ENCODE data around the gene HPSE. TPM values are rescaled to one million over a fixed set of nuclear protein-coding genes. Genes with fewer than 3 reads are reported as not detected.
A peak's percentile ranks its signal among the peaks of the same experiment; 100 is the strongest.

HPSE gene
- total RNA-seq, 1 experiment from 2014 or later, result 12.6 TPM

DNA sequence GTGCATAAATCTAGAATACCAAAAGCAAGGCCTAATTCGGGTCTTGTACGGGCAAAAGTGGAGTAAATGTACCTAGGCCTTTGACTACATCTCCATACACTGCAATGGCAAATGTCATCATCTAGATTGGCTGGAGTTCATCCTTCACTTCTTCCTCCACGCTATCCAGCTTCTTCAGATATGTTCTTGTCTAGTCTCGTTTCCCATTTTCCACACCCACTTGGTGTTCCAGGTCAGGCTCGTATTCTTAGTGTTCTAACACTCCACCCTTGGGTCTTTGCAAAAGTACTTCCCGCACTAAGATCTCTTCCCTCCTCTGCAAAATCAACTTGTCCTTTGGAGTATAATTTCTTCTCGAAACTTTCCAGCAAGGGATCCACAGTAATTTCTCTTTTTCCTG is 51.5 kb downstream of the HPSE start (continued):
- TF ChIP-seq FOSL1 (IDR thresholded peaks at IDR 0.05; ENCODE audit: low read depth), result no peak
- no peak for TF ChIP-seq SIN3A (IDR thresholded peaks at IDR 0.05; ENCODE audit: low read depth)

DNA sequence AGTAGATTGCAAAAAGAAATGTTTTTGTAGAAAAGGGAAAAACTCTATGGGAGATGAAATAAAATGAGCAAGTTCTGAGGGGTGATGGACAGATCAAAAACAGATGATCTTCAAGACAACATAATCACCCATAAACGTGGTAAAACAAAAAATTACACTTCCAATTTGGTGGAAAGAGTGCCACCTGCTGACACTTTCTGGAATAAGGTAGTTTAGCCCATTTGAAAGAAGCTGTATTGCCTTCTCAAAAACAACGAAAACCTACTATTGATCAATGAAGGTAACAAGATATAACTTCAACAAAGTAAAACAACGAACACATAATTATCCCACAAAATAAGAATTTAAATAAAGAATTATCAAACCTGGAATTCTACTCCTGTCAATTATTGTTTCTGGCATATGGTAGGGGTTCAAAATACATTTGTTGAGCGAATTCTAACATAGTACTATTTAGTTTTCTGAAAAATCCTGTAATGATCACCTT is 52.6 kb downstream of the HPSE start:
- peak overlapping the region; percentile 5; the same call in 1 of the 2 replicates for H3K4me2 ChIP-seq (ENCODE audit: low read length)
- intact Hi-C loops (cut with micrococcal nuclease), result loop anchor here (1.0 to 5.0 kb wide), 4 partner anchors 227 to 819 kb away; partner anchors contain the start of gene THAP9
- DNase-seq (ENCODE audit: low read depth, low spot score) (peak; percentile 58), ATAC-seq (no peak)
- H3K36me3 ChIP-seq (ENCODE audit: control insufficient read depth in 1 of 2, insufficient read depth in 2 of 2, low read length in 2 of 2), result peaks cover 0 to 8% of the 10 kb centered on the region in 2 experiments; a peak in 1 of 4 replicates
- H3K9me2 ChIP-seq (ENCODE audit: insufficient read depth), result no peaks in the 10 kb centered on the region
- H3K9me3 ChIP-seq (ENCODE audit: control insufficient read depth in 1 of 2, insufficient read depth in 1 of 2, low read depth in 1 of 2, low read length in 2 of 2), result no peaks in the 10 kb centered on the region
- no peak overlapping the region for H2AFZ ChIP-seq (ENCODE audit: low read depth, low read length, poor library complexity, severe bottlenecking)
- no peak overlapping the region for H3K9ac ChIP-seq (ENCODE audit: low read length)
- CTCF ChIA-PET, result interaction anchor here (0.6 to 1.7 kb wide), 16 partner anchors 8 to 820 kb away, joined by 3 to 10 read pairs (median 4); no protein-coding TSS in a partner anchor
- POLR2A ChIA-PET, result interaction anchor here (0.6 kb wide), 1 partner anchor 8 kb away, joined by 4 read pairs; no protein-coding TSS in a partner anchor
- BruUV-seq (replicated peaks), result no TSS peak
- no peaks in the 10 kb centered on the region for H3K27me3 ChIP-seq (ENCODE audit: insufficient read depth, low read length)
- H3K4me1 ChIP-seq (ENCODE audit: control insufficient read depth in 1 of 2, insufficient read depth in 2 of 2, low read length in 2 of 2), result peaks cover 6 to 27% of the 10 kb centered on the region in 2 experiments; a peak in 3 of 4 replicates
- RAD21 ChIA-PET (ENCODE audit: low non-redundant PET in 1 of 2, low total read pairs in 2 of 2, uncharacterized antibody in 2 of 2, unreplicated experiment in 2 of 2), result no interaction called here
- no peaks in the 10 kb centered on the region for H4K20me1 ChIP-seq (ENCODE audit: insufficient read depth)
- no peak overlapping the region for H3K4me3 ChIP-seq (replicated peaks in 1 of 2; ENCODE audit: low read depth in 1 of 2, low read length in 2 of 2)
- TF ChIP-seq RAD21 (IDR thresholded peaks at IDR 0.05; ENCODE audit: low read depth) (peak; percentile 79), EZH2 (IDR thresholded peaks at IDR 0.05) (no peak)
- TF ChIP-seq, protein P1, sequence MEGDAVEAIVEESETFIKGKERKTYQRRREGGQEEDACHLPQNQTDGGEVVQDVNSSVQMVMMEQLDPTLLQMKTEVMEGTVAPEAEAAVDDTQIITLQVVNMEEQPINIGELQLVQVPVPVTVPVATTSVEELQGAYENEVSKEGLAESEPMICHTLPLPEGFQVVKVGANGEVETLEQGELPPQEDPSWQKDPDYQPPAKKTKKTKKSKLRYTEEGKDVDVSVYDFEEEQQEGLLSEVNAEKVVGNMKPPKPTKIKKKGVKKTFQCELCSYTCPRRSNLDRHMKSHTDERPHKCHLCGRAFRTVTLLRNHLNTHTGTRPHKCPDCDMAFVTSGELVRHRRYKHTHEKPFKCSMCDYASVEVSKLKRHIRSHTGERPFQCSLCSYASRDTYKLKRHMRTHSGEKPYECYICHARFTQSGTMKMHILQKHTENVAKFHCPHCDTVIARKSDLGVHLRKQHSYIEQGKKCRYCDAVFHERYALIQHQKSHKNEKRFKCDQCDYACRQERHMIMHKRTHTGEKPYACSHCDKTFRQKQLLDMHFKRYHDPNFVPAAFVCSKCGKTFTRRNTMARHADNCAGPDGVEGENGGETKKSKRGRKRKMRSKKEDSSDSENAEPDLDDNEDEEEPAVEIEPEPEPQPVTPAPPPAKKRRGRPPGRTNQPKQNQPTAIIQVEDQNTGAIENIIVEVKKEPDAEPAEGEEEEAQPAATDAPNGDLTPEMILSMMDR (IDR thresholded peaks at IDR 0.05 in 2 of 3, conservative IDR thresholded peaks at IDR 0.05 in 1 of 3; ENCODE audit: borderline replicate concordance in 1 of 3, insufficient read depth in 1 of 3, low read depth in 2 of 3, low read length in 2 of 3), result peak; percentile 65 to 80 (median 68)
- H3K27ac ChIP-seq (ENCODE audit: low read depth, low read length), result no peak overlapping the region
- peaks cover 38% of the 10 kb centered on the region for H3K79me2 ChIP-seq (ENCODE audit: insufficient read depth, low read length)
